Liver (tissue), 9 donors: ENCODE data around the gene KMT5B. TPM values are rescaled to one million over a fixed set of nuclear protein-coding genes. Genes with fewer than 3 reads are reported as not detected.

ENCODE experiments used
- DNase-seq: peaks from one replicate; pipeline ENCODE4 v3.0.0-alpha.2; 2017; ENCODE audit warnings: low spot score
- H3K27ac ChIP-seq, 2 donors: one replicate each; pipeline ENCODE4 v1.7.0; 2013; ENCODE audit warnings: inconsistent platforms in 2 of 2, low read length in 2 of 2, control low read depth in 1 of 2, low read depth in 1 of 2, mild to moderate bottlenecking in 1 of 2
- H3K27me3 ChIP-seq, 4 donors: one replicate each; pipeline versions ENCODE4 v1.6.1 to v1.7.0; 2013; ENCODE audit warnings: low read length in 3 of 4, inconsistent platforms in 1 of 4, mild to moderate bottlenecking in 1 of 4, moderate library complexity in 1 of 4; ENCODE audit not compliant: control insufficient read depth in 4 of 4, insufficient read depth in 4 of 4
- H3K36me3 ChIP-seq, 4 donors: one replicate each; pipeline versions ENCODE4 v1.6.1 to v1.7.0; 2013; ENCODE audit warnings: low read length in 3 of 4, mild to moderate bottlenecking in 3 of 4, low read depth in 1 of 4, moderate library complexity in 1 of 4; ENCODE audit not compliant: control insufficient read depth in 4 of 4, insufficient read depth in 3 of 4
- H3K4me1 ChIP-seq, 4 donors: one replicate each; pipeline versions ENCODE4 v1.6.1 to v1.7.0; 2013; ENCODE audit warnings: low read length in 3 of 4, mild to moderate bottlenecking in 3 of 4, moderate library complexity in 1 of 4; ENCODE audit not compliant: control insufficient read depth in 4 of 4, insufficient read depth in 4 of 4
- H3K4me3 ChIP-seq, 3 donors: one replicate each; pipeline versions ENCODE4 v1.6.1 to v1.7.0; 2013; ENCODE audit warnings: low read length in 3 of 3, control low read depth in 1 of 3, low read depth in 1 of 3, mild to moderate bottlenecking in 1 of 3
- H3K9ac ChIP-seq, 2 donors: one replicate each; pipeline ENCODE4 v1.7.0; 2013; ENCODE audit warnings: low read length in 2 of 2, mild to moderate bottlenecking in 2 of 2, moderate library complexity in 2 of 2, control low read depth in 1 of 2, low read depth in 1 of 2
- H3K9me3 ChIP-seq, 4 donors: one replicate each; pipeline versions ENCODE4 v1.6.1 to v1.7.0; 2013; ENCODE audit warnings: low read length in 3 of 4; ENCODE audit not compliant: control insufficient read depth in 4 of 4
- CTCF ChIP-seq: fragments of 150-350 bp; IDR thresholded peaks from 2 replicates; pipeline ENCODE4 v1.5.1; 2017; ENCODE audit warnings: improper control_type of control experiment, low read depth, low read length; ENCODE audit not compliant: missing input control
- EGR1 ChIP-seq, 2 donors: IDR thresholded peaks; 2 replicates each; pipeline ENCODE4 v1.6.1; 2016 to 2018; ENCODE audit warnings: antibody characterized with exemption in 2 of 2, low read depth in 2 of 2
- FOXA1 ChIP-seq: IDR thresholded peaks from 2 replicates; pipeline ENCODE4 v1.6.1; 2016; ENCODE audit warnings: antibody characterized with exemption
- FOXA2 ChIP-seq: IDR thresholded peaks from 2 replicates; pipeline ENCODE4 v1.6.1; 2016; ENCODE audit warnings: antibody characterized with exemption
- GABPA ChIP-seq, 2 donors: IDR thresholded peaks in 1 of 2; conservative IDR thresholded peaks in 1 of 2; 2 replicates each; pipeline ENCODE4 v1.6.1; 2016; ENCODE audit warnings: antibody characterized with exemption in 2 of 2, mild to moderate bottlenecking in 1 of 2, moderate library complexity in 1 of 2
- HNF4A ChIP-seq, 2 donors: conservative IDR thresholded peaks; 2 replicates each; pipeline ENCODE4 v1.6.1; 2016; ENCODE audit warnings: antibody characterized with exemption in 2 of 2, mild to moderate bottlenecking in 2 of 2
- HNF4G ChIP-seq: IDR thresholded peaks from 2 replicates; pipeline ENCODE4 v1.6.1; 2016; ENCODE audit warnings: antibody characterized with exemption
- JUND ChIP-seq, 2 donors: IDR thresholded peaks; 2 replicates each; pipeline ENCODE4 v1.6.1; 2016; ENCODE audit warnings: antibody characterized with exemption in 2 of 2
- RAD21 ChIP-seq, 2 donors: IDR thresholded peaks; 2 replicates each; pipeline ENCODE4 v1.6.1; 2016; ENCODE audit warnings: antibody characterized with exemption in 2 of 2, mild to moderate bottlenecking in 2 of 2
- REST ChIP-seq: IDR thresholded peaks from 2 replicates; pipeline ENCODE4 v1.6.1; 2016; ENCODE audit warnings: antibody characterized with exemption, mild to moderate bottlenecking
- RXRA ChIP-seq, 2 donors: IDR thresholded peaks; 2 replicates each; pipeline ENCODE4 v1.6.1; 2017 to 2018; ENCODE audit warnings: antibody characterized with exemption in 2 of 2, mild to moderate bottlenecking in 1 of 2
- SP1 ChIP-seq: IDR thresholded peaks from 2 replicates; pipeline ENCODE4 v1.6.1; 2018; ENCODE audit warnings: antibody characterized with exemption, mild to moderate bottlenecking
- ZBTB33 ChIP-seq: IDR thresholded peaks from 2 replicates; pipeline ENCODE4 v1.6.1; 2016; ENCODE audit warnings: antibody characterized with exemption
- WGBS: extraction: QIAGEN DNeasy Blood & Tissue Kit; methylation state at CpG from one replicate; pipeline ENCODE4 v1.1.7; 2013; 5-methylcytosine and 5-hydroxymethylcytosine counted together
- polyA plus RNA-seq, 2 donors: library from polyadenylated mRNA; stranded (reverse) in 1 of 2; unstranded in 1 of 2; fragments of 200-250 nt in 1 of 2; fragments of >200 nt in 1 of 2; fragmentation: Nextera tagmentation in 1 of 2; extraction: Ambion mirVana in 1 of 2; gene quantifications; one replicate each; pipeline versions ENCODE4 v1.2.1 to v1.2.3, GENCODE V29; 2013 to 2015
- total RNA-seq, 2 donors: library from RNA; depleted of rRNA; stranded (reverse); fragments of >200 nt; gene quantifications; one replicate each; pipeline ENCODE4 v1.2.3, GENCODE V29; 2014
- donor health status: healthy.
- donor health status: healthy.
- donor health status: healthy.
- donor health status: healthy.
- donor health status: healthy.

KMT5B gene
- total and polyA plus RNA-seq, 4 donors = 8.7 to 33.8 (median 14.8) TPM

GRCh38 chr11:68223275-68223674 is 10.2 kb upstream of the KMT5B start:
- no peak overlapping the region for H3K4me3 ChIP-seq
- H3K9me3 ChIP-seq = peaks cover 0 to 4% (median 0%) of the 10 kb centered on the region in 4 donors
- no peaks in the 10 kb centered on the region for H3K4me1 ChIP-seq
- no peaks in the 10 kb centered on the region for H3K36me3 ChIP-seq
- H3K9ac ChIP-seq = no peak overlapping the region
- H3K27me3 ChIP-seq = no peaks in the 10 kb centered on the region
- TF ChIP-seq EGR1 (IDR thresholded peaks at IDR 0.05; ENCODE audit: low read depth in 2 of 2) = no peak
- 86% methylated on average over 6 of the region's 6 CpGs for WGBS
- no peak for DNase-seq
- no peak overlapping the region for H3K27ac ChIP-seq

- Histone ChIP-seq H3K27me3 (no peaks in the 10 kb centered on the region), H3K4me3 (no peak overlapping the region), H3K9me3 (peaks cover 0 to 4% (median 0%) of the 10 kb centered on the region in 4 donors), H3K4me1 (no peaks in the 10 kb centered on the region), H3K27ac (no peak overlapping the region), H3K9ac (no peak overlapping the region), H3K36me3 (no peaks in the 10 kb centered on the region)
- WGBS = 90% methylated on average over 5 of the region's 5 CpGs
- no peak for TF ChIP-seq ZBTB33
- TF ChIP-seq FOXA1 = no peak
- no peak for TF ChIP-seq RXRA (IDR thresholded peaks at IDR 0.05)
- no peak for TF ChIP-seq FOXA2
- TF ChIP-seq RAD21 (IDR thresholded peaks at IDR 0.05) = no peak
- TF ChIP-seq HNF4A (conservative IDR thresholded peaks at IDR 0.05) = no peak
- TF ChIP-seq GABPA (IDR thresholded peaks at IDR 0.05 in 1 of 2, conservative IDR thresholded peaks at IDR 0.05 in 1 of 2) = no peak
- TF ChIP-seq EGR1 (IDR thresholded peaks at IDR 0.05; ENCODE audit: low read depth in 2 of 2) = no peak
- TF ChIP-seq HNF4G = no peak
- TF ChIP-seq JUND (IDR thresholded peaks at IDR 0.05) = no peak
- TF ChIP-seq REST = no peak
- TF ChIP-seq SP1 = no peak
- TF ChIP-seq CTCF = no peak
- DNase-seq = no peak
These were observed 8.3 kb upstream of the KMT5B start for GRCh38 chr11:68221406-68221805.
